SU-DHL-6 (cell line): ENCODE measurements around the gene TMEM127.
"Not testable (repeated sequence)": the region's sequence is repeated elsewhere in the genome, so short reads cannot be mapped to it uniquely, and the experiment has no call there.

Experiments used
- CTCF ChIP-seq: fragments of 200-600 bp; sonication (generic); IDR thresholded peaks from one replicate; pipeline ENCODE4 v1.5.1; 2017; ENCODE audit warnings: antibody characterized with exemption, mild to moderate bottlenecking, low read length, moderate library complexity; ENCODE audit not compliant: insufficient read depth, poor library complexity, severe bottlenecking
- EZH2phosphoT487 ChIP-seq: fragments of 200-600 bp; sonication (generic), shearing (Covaris generic); conservative IDR thresholded peaks from 2 replicates; pipeline ENCODE4 v1.6.1; 2018; ENCODE audit warnings: mild to moderate bottlenecking, antibody characterized with exemption, low read length, moderate library complexity, mixed read lengths

- TF ChIP-seq CTCF, EZH2phosphoT487: not testable (repeated sequence)
These were observed 44.7 kb downstream of the TMEM127 start for GRCh38 chr2:96221106-96221505.
